HL-60/S4 (cell line): Measurements from ENCODE around the gene FSTL5.
"Not testable (repeated sequence)": the region's sequence is repeated elsewhere in the genome, so short reads cannot be mapped to it uniquely, and the experiment has no call there.

ENCODE experiments used
- in situ Hi-C: fragments of 300-500 bp; cut with MboI; formaldehyde crosslinking; loops from 2 replicates; pipeline ENCODE4 v1.14.3; 2022; ENCODE audit warnings: low sequenced_read_pairs

Gene FSTL5

DNA sequence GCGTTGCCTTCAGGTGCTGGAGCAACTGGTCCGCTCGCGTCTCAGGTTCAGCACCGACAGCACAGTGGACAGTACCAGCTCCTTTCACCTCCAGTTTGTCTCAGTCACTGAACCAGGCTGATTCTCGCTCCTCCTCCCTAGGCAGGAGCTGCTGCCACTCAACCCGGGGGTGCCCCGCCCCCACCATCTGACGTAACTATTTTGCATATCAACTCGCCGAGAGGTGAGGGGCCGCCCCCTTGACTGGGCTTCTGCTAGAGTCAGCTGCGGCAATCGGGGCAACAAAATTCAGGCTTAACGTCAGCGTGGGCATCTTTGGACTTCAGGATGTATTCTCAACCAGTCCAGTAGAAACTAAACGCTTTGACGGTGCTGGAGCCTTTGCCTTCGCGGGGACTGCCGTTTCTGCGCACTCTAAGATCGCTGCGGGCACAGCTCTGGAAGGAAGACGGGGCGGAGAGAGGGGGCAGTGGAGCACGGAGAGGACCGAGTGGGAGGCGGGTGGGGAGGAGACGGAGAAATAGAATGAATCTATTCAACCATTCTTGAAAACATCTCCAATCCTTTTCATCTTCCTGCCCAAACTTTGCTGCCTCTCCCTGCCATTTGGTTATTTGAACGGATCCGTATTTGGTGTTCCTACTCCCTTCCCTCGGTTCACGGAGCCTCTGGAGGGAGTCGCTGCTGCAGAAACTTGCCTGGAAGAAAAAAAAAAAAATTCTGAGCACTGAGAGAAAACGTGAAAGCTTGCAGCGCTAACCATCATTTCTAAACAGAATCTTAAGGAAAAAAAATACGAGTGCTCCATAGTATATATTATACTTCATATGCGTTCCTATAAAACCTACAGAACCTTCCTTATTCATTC, at the start of gene FSTL5:
Gene FSTL5, minus strand, starts transcription at position 109 of the 868 bp plus-strand sequence. CDS start 52,604 bp downstream, outside the sequence.
- in situ Hi-C loops = no loop called here

DNA sequence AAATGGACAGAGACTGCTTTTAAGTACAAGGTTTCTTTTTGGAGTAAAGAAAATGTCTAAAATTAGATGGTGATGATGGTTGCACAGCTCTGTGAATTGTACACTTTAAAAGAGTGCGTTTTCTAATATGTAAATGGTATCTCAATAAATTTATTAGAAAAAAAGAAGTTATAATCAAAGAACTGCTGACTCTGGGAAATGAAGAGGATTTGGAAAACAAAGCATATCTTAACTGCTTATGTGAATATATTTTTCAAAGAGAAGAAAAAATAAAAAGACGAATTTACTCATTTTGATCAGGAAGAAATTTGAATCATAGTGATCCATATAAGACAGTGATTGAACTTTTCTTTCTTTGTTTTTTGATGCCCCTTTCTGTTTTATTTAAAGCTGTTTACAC, 45.9 kb upstream of the FSTL5 start:
- in situ Hi-C loops = no loop called here

DNA sequence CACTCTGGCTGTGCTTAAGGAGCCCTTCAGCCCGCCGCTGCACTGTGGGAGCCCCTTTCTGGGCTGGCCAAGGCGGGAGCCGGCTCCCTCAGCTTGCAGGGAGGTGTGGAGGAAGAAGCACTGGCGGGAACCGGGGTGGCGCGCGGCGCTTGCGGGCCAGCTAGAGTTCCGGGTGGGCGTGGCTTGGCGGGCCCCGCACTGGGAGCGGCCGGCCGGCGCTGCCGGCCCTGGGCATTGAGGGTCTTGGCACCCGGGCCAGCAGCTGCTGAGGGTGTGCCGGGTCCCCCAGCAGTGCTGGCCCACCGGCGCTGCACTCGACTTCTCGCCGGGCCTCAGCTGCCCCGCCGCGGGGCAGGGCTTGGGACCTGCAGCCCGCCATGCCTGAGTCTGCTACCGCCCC, 39.7 kb upstream of the FSTL5 start:
- in situ Hi-C loops = not testable (repeated sequence)

DNA sequence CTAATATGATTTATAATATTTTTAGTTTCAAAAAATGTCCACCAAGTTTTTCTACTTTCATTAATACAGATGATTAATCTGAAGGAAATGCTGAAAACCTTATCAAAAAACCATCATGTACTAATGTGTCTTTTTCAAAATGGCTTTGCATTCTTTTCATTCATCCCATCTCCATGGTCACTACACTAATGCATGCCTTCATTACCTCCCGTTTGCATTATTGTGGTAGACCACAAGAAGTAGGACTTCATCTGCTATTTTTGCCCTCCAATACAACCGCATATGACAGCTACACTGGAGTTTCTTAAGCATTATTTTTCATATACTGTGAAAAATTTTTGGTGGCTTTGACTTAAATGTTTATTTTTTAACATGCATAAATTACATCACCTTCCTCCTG, 37.9 kb upstream of the FSTL5 start:
- in situ Hi-C loops = no loop called here

DNA sequence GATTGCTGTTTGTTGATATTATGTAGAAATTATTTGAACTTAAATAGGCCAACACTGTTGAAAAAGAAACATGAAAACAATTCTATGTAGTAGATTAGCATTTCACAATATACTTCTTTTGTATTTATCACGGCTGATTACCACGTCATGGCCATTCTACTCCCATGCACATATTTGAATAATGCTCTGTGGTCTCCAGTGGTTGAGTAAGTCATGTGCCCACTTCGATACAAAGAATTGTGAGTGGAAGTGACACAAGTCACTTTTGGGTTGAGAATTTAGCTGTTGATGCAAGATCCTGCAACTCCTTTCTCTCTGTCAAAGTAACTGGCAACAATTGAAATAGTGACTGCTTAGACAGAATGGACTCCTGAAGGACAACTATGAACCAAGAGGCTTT, 6.7 kb upstream of the FSTL5 start:
- in situ Hi-C loops = no loop called here

DNA sequence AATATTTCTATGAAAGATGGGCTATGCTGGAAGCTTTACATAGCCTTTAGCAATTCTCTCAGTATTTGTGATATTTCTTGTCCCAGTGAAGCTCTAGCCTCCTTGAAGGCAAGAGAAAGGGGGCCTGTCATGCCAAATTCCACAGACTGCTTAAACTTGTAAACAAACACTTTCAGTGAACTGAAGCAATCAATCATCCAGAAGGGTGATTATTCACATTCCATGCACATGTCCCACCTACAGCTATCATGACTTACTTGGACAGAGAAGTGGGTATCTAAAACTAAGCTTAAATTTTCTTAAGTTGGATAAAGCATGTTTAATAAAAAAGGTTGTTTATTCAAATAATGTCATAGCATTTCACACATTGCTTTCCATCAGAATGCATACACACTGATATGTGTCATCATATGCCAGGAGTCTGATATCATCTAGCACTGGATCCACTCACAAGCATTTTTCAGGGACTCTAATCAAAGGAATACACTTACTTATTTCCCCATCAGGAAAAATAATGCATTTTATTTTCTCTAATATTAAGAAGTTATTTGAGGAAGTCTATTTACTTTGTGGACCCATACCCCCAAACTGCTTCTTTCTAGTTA, 1.2 kb upstream of the FSTL5 start:
- in situ Hi-C loops = no loop called here

DNA sequence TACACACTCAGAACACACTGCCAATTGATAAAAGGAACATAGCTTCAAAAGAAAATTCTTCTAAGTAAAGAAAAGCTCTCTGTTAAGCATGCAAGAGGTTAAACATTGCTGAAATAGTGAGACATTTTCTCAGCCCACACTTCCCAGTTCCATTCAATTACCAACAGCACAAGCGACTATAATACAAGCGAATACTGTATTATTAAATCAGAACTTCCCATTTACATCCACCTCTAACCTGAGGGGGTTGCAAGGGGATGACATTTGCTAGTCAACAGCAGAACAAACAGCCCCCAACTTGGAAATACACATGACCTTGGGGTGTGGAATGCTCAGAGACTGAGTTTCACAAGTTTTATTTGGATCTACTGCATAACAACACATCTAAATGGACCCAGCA, 1.1 kb downstream of the FSTL5 start:
- in situ Hi-C loops = no loop called here

DNA sequence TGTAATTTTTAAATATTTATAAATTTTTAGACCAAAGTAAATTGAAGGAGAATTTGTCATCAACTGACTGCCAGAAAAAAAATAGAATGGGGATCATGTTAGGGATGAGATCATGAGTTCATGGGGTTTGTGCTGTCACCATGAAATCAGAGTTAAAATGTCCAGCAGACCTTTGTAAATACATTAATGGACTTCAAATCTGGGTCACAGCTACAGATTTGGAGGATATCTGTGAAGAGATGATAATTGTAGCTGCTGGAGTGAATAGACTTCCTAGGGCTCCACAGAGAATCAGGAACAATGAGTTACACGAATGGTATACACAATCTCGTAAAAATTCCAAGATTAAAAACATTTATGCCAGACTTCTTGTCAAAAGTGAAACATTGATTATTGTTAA, 6.6 kb downstream of the FSTL5 start:
- in situ Hi-C loops = no loop called here

DNA sequence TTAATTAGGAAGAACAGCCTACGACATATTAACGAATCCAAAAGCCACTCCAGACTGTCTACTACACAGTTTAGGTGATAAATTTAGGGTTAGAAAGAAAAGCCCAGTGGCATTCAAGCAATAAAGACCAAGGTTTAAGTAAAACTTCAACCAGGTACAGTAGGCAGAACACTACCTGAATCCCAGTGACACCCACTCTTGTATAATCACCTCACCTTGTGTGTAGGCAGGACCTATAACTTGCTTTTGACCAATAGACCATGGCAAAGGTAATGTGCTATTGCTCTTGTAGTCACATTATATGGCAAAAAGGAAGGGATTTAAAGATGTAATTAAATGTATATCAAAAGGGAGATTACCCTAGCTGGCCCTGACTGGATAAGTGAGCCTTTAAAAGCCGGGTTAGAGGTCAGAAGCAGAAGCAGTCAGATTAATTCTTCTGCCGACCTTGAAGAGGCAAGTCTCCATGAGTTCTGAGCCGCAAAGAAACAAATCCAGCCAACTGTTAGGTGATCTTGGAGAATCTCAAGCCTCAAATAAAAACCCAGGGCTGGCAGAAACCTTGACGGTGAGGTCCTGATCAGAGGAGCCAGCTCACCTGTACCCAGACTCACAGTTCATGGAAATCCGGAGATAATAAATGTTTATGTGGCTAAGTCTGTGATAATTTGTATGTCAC, 8.8 kb downstream of the FSTL5 start:
- in situ Hi-C loops = no loop called here

DNA sequence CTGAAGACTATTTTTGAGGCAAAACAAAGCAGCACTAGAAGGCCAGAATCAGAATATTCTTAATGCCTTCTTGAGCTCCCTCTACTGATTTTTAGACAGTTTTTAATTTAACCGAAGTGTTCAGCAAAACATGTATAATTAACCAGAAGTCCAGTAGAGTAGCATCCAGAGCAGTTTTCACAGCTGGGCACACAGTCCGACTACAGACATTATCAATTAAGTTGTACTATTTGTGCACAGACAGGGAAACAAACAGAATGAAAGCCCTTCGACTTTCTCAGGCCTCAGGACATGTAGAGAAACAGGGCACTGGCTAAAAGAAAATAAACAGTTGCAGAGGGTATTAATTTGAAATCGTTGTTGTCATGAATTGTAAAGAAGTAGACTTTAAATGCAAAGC, 11.9 kb downstream of the FSTL5 start:
- in situ Hi-C loops = no loop called here

DNA sequence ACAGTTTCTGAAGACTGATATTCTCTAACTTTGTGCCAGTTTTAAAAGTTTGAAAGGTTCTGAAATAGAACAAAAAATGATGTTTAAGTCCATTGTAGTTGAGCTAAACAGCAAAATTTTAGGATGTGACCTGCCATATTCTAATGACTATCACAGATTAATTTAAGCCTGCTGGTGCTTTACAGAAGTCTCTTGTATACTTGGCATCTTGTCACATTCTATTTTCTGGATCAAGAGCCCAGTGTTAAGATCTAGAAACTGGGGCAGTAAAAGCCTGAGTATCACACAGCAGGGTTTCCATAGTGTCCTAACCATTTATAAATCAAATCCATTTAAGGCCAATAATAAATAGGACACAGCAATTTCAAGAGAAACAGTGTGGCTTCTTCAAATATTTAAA, 12.4 kb downstream of the FSTL5 start:
- in situ Hi-C loops = no loop called here

DNA sequence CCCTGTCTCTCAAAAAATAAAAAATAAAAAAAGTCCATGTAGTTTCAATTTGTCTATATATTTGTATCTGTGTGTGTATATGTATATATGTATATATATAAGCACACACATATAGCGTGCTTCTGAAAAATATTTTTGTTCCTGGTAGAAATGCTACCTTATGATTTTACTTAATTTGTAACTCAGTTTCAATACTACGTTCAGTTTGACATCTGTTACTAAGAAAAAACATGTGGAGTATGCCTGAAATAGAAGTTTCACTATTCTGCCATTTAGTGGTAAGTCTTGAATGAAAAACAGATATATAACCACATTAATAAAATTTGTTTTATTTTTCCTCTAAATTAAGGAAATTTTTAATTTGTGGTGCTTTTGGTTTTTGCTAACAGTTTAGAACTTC, 14.2 kb downstream of the FSTL5 start:
- in situ Hi-C loops = no loop called here

DNA sequence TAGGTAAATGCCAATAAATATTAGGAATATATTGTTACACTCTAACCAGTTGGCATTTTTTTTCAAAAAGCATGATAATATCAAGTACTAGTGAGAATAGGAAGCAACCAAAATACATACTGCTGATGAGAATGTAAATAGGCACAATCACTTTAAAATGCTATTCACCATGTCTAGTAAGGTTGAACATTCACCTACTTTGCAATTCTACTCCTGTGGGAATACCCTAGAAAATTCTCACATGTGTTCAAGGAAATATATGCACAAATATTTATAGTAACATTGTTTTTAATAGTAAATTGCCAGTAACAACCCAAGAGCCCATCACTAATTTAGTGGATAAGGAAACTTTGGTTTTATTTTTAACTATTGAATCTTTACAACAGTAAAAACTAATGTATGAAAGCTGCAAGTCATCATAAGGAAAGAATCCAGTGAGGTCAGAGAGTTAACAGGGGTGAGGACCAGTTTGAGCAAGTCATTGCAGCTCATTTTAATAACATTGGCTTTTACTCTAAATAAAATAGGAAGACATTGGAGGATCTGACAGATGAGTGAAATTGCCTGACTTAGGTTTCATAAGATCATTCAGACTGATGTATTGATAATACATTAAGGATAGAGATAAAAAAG, 23.6 kb downstream of the FSTL5 start:
- in situ Hi-C loops = no loop called here

DNA sequence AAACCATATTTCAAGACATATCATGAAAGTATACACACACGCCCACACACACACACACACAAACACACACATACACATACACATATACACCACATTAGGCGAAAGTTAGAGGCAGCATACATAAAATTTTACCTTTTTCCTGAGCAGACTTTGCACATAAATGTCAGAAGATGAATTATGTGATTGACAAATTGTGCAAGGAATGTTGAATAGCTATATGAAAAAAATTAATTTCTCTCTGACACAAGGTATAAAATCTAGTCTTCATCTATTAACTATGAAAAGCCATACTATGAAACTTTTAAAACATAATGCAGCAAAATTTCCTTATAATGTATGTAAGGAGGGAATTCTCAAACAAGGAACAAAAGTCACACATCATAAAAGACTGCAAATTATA, 24.4 kb downstream of the FSTL5 start:
- in situ Hi-C loops = no loop called here

DNA sequence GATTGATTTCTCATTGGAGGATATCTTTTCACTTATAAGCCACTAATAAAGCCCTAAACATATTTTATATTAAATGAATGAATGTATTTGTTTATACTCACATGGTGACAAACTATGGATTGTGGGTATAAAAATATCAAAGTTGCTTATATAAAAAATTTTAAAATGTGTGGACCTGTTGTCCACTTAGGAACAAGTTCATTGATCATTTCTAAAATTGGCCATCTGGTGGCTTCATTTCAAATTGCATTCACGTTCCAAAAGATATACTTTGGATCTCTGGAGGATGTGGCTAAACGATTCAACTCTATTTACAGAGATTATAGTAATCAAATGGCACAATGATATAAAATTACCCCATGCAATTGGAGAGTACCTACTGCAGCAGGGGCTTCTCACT, 32.5 kb downstream of the FSTL5 start:
- in situ Hi-C loops = no loop called here

DNA sequence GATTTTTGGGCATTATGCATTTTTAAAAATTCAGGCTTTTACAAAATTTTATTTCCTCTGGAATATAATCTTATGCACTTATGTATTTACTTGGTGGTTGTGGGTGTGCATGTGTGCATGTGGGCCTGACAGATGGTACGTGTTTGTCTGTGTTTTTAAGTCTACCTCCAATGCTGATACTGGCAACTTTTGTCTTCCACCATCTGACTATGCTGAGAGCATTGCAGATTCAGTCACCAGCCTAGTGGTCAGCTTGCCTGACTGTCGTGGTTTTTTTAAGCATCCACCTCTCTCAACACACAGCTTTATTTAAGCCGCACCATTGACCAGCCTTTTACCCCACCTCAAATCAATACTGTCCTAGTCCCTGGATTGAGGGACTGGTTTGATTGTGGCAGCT, 37.1 kb downstream of the FSTL5 start:
- in situ Hi-C loops = no loop called here

DNA sequence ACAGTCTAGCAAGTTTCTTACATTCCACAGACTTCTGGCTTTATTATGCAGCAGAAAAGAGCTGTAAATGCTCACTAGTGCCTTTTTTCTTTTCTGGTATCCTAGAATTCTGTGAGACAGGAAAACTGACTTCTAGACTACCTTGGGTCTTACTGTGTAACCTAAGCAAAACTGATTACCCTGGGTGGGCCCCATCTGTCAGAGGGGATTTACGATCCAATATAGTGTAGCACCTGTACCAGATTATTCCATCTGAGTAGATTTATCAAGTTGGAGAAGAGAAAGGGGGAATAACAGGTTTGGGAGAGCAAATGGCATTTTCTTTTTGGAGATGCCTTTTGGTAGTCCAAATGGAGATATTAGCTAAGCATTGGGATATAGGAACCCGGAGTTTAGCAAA, 46.7 kb downstream of the FSTL5 start:
- in situ Hi-C loops = no loop called here

DNA sequence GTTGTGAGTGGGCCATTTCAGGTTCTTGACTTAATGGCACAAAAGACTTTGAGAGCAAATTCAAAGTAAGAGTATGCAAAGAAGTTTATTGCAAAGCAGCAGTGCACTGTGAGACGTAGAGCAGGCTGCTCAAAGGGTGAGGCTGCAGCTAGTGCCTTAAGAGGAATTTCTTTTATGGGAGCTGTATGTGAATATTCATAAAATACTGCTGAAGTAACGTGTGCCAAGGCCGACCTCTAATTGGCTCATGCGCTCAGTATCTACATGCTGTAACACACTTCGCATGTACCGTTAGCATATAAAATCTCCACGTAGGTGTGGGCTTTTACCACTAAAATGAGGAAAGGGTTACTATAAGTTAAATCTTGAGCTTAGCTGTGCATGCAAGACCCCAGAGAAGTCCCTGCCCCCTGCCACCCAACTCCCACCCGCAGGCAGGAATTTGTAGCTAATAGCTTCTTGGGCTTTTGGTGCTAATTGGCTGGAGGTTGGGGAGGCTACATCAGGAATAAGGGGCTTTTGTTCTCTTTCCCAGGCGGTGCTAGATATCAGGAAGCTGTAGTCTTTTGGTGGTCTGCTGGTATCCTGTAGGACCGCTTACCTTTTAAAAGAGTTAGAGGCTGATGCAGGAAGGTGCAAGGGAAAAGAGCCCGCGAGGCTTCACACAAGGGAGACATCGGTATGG, 47.6 kb downstream of the FSTL5 start:
- in situ Hi-C loops = no loop called here

DNA sequence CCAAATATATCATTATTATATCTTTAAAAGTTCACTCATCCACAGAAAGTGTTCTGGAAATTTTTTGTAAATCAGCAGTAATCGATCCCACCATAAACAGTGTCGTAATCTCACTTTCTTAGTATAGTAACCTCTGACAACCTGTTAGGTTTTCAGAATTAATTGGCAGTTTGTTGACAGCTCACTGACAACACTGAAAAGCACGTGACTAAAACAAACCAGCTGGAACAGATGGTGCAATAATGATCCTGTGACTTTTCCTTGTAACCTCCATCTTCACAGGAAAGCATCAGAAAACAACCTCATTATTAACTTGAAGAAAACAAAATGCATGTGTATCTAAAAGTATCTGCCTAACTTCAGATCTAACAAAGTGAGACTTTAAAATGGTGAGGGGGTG, 48.5 kb downstream of the FSTL5 start:
- in situ Hi-C loops = no loop called here

DNA sequence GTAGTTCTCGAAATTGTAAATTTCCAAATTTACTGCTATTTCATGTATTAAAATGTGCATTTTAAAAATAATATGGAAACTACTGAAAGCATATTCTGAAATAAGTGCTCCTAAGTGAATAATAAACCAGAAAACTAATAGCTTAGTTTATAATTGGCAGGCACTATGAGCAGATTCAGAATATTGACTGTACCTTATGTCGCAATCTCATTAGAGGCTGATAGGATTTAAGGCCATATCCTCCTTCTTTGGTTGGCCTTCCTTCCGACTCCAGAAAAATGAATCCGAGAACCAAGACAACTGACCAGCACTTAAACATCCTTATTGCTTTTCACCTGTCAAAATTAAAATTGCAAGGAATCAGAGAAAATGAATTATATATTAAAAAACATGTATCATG, 52.7 kb downstream of the FSTL5 start:
- in situ Hi-C loops = no loop called here
